Neural cell (in vitro differentiated cells): ENCODE data around the gene PARP12.

Experiments
- CTCF ChIP-seq: fragments of 450-650 bp; IDR thresholded peaks from 2 replicates; pipeline ENCODE4 v1.5.1; 2014; ENCODE audit warnings: antibody characterized with exemption, mild to moderate bottlenecking, moderate library complexity; ENCODE audit not compliant: poor library complexity, severe bottlenecking
- EZH2 ChIP-seq: fragments of 200-600, 300-800 bp; shearing (Covaris generic), sonication (generic); IDR thresholded peaks from 2 replicates; pipeline ENCODE4 v1.6.1; 2014; ENCODE audit warnings: antibody characterized with exemption, low read length, borderline replicate concordance, mild to moderate bottlenecking; ENCODE audit not compliant: insufficient read depth, poor library complexity, severe bottlenecking
- MXI1 ChIP-seq: fragments of 450-650 bp; conservative IDR thresholded peaks from 2 replicates; pipeline ENCODE4 v1.6.1; 2014; ENCODE audit warnings: antibody characterized with exemption, mild to moderate bottlenecking; ENCODE audit not compliant: poor library complexity, severe bottlenecking
- POLR2AphosphoS5 ChIP-seq: IDR thresholded peaks from 2 replicates; pipeline ENCODE4 v1.6.1; 2012
- SMC3 ChIP-seq: fragments of 450-650 bp; conservative IDR thresholded peaks from 2 replicates; pipeline ENCODE4 v1.6.1; 2014; ENCODE audit warnings: antibody characterized with exemption, mild to moderate bottlenecking, moderate library complexity; ENCODE audit not compliant: poor library complexity
- TF ChIP-seq, protein P1 (sequence below): IDR thresholded peaks from 2 replicates; pipeline ENCODE4 v1.6.1; 2012; ENCODE audit warnings: borderline replicate concordance

- no peak for TF ChIP-seq EZH2
- no peak for TF ChIP-seq CTCF
- TF ChIP-seq, protein P1, sequence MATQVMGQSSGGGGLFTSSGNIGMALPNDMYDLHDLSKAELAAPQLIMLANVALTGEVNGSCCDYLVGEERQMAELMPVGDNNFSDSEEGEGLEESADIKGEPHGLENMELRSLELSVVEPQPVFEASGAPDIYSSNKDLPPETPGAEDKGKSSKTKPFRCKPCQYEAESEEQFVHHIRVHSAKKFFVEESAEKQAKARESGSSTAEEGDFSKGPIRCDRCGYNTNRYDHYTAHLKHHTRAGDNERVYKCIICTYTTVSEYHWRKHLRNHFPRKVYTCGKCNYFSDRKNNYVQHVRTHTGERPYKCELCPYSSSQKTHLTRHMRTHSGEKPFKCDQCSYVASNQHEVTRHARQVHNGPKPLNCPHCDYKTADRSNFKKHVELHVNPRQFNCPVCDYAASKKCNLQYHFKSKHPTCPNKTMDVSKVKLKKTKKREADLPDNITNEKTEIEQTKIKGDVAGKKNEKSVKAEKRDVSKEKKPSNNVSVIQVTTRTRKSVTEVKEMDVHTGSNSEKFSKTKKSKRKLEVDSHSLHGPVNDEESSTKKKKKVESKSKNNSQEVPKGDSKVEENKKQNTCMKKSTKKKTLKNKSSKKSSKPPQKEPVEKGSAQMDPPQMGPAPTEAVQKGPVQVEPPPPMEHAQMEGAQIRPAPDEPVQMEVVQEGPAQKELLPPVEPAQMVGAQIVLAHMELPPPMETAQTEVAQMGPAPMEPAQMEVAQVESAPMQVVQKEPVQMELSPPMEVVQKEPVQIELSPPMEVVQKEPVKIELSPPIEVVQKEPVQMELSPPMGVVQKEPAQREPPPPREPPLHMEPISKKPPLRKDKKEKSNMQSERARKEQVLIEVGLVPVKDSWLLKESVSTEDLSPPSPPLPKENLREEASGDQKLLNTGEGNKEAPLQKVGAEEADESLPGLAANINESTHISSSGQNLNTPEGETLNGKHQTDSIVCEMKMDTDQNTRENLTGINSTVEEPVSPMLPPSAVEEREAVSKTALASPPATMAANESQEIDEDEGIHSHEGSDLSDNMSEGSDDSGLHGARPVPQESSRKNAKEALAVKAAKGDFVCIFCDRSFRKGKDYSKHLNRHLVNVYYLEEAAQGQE = no peak
- TF ChIP-seq SMC3 = no peak
- TF ChIP-seq POLR2AphosphoS5 = no peak
- no peak for TF ChIP-seq MXI1
These were observed 4.3 kb upstream of the PARP12 start for GRCh38 chr7:140067052-140067451.
